Neural cell (in vitro differentiated cells): ENCODE results near the gene KREMEN2. TPM values are rescaled to one million over a fixed set of nuclear protein-coding genes. Genes with fewer than 3 reads are reported as not detected.

Experiments used
- H2AFZ ChIP-seq: fragments of 200-600, 300-800 bp; sonication (generic), shearing (Covaris generic); 2 replicates; pipeline ENCODE4 v1.6.0; 2014; ENCODE audit warnings: low read depth, mild to moderate bottlenecking, antibody characterized with exemption, low read length, moderate library complexity
- H3F3A ChIP-seq: fragments of 200-600 bp; shearing (Covaris generic); 2 replicates; pipeline ENCODE4 v1.6.1; 2016; ENCODE audit warnings: mild to moderate bottlenecking, moderate library complexity, mixed read lengths, antibody characterized with exemption, low read length; ENCODE audit not compliant: insufficient read depth, poor library complexity, severe bottlenecking
- H3K27ac ChIP-seq: fragments of 200-600, 300-800 bp; sonication (generic), shearing (Covaris generic); 2 replicates; pipeline ENCODE4 v1.5.1; 2014; ENCODE audit warnings: mild to moderate bottlenecking, low read length, moderate library complexity
- H3K27me3 ChIP-seq: fragments of 300-800, 200-600 bp; sonication (generic), shearing (Covaris generic); 2 replicates; pipeline ENCODE4 v1.6.0; 2014; ENCODE audit warnings: mild to moderate bottlenecking, low read depth, low read length, moderate library complexity; ENCODE audit not compliant: insufficient read depth
- H3K36me3 ChIP-seq: fragments of 300-800, 200-600 bp; sonication (generic), shearing (Covaris generic); 2 replicates; pipeline ENCODE4 v1.5.1; 2014; ENCODE audit warnings: mild to moderate bottlenecking, antibody characterized with exemption, low read length, moderate library complexity; ENCODE audit not compliant: insufficient read depth
- H3K4me2 ChIP-seq: fragments of 300-800, 200-600 bp; sonication (generic), shearing (Covaris generic); 2 replicates; pipeline ENCODE4 v1.6.0; 2014; ENCODE audit warnings: mild to moderate bottlenecking, low read length
- H3K4me3 ChIP-seq: fragments of 300-800, 200-600 bp; sonication (generic), shearing (Covaris generic); 2 replicates; pipeline ENCODE4 v1.5.1; 2014; ENCODE audit warnings: mild to moderate bottlenecking, low read length, moderate library complexity
- H3K79me2 ChIP-seq: fragments of 200-600 bp; shearing (Covaris generic); replicated peaks from 2 replicates; pipeline ENCODE4 v1.6.0; 2014; ENCODE audit warnings: mild to moderate bottlenecking, low read length, moderate library complexity; ENCODE audit not compliant: insufficient read depth
- H3K9ac ChIP-seq: fragments of 300-800, 200-600 bp; sonication (generic), shearing (Covaris generic); 2 replicates; pipeline ENCODE4 v1.6.1; 2016; ENCODE audit warnings: mild to moderate bottlenecking, low read length, mixed read lengths
- H3K9me2 ChIP-seq: fragments of 200-600 bp; shearing (Covaris generic); 2 replicates; pipeline ENCODE4 v1.6.1; 2016; ENCODE audit warnings: mild to moderate bottlenecking, low read length, mixed read lengths; ENCODE audit not compliant: insufficient read depth
- H3K9me3 ChIP-seq: fragments of 200-600, 300-800 bp; sonication (generic), shearing (Covaris generic); 2 replicates; pipeline ENCODE4 v1.6.1; 2016; ENCODE audit warnings: mild to moderate bottlenecking, mixed run types, low read length, moderate library complexity, mixed read lengths
- H4K20me1 ChIP-seq: fragments of 200-600 bp; shearing (Covaris generic); 2 replicates; pipeline ENCODE4 v1.6.1; 2016; ENCODE audit warnings: mild to moderate bottlenecking, mixed run types; ENCODE audit not compliant: insufficient read depth
- CTCF ChIP-seq: fragments of 450-650 bp; IDR thresholded peaks from 2 replicates; pipeline ENCODE4 v1.5.1; 2014; ENCODE audit warnings: antibody characterized with exemption, mild to moderate bottlenecking, moderate library complexity; ENCODE audit not compliant: poor library complexity, severe bottlenecking
- EP300 ChIP-seq: fragments of 450-650 bp; conservative IDR thresholded peaks from 2 replicates; pipeline ENCODE4 v1.6.1; 2014; ENCODE audit warnings: antibody characterized with exemption, mild to moderate bottlenecking, moderate library complexity; ENCODE audit not compliant: poor library complexity, severe bottlenecking
- EZH2 ChIP-seq: fragments of 200-600, 300-800 bp; shearing (Covaris generic), sonication (generic); IDR thresholded peaks from 2 replicates; pipeline ENCODE4 v1.6.1; 2014; ENCODE audit warnings: antibody characterized with exemption, low read length, borderline replicate concordance, mild to moderate bottlenecking; ENCODE audit not compliant: insufficient read depth, poor library complexity, severe bottlenecking
- MXI1 ChIP-seq: fragments of 450-650 bp; conservative IDR thresholded peaks from 2 replicates; pipeline ENCODE4 v1.6.1; 2014; ENCODE audit warnings: antibody characterized with exemption, mild to moderate bottlenecking; ENCODE audit not compliant: poor library complexity, severe bottlenecking
- POLR2AphosphoS5 ChIP-seq: IDR thresholded peaks from 2 replicates; pipeline ENCODE4 v1.6.1; 2012
- RAD21 ChIP-seq: fragments of 450-650 bp; conservative IDR thresholded peaks from 2 replicates; pipeline ENCODE4 v1.6.1; 2014; ENCODE audit warnings: antibody characterized with exemption, mild to moderate bottlenecking, moderate library complexity
- REST ChIP-seq: IDR thresholded peaks from 2 replicates; pipeline ENCODE4 v1.6.1; 2012; ENCODE audit warnings: borderline replicate concordance
- SMC3 ChIP-seq: fragments of 450-650 bp; conservative IDR thresholded peaks from 2 replicates; pipeline ENCODE4 v1.6.1; 2014; ENCODE audit warnings: antibody characterized with exemption, mild to moderate bottlenecking, moderate library complexity; ENCODE audit not compliant: poor library complexity
- TAF1 ChIP-seq: IDR thresholded peaks from 2 replicates; pipeline ENCODE4 v1.6.1; 2012; ENCODE audit warnings: low read depth
- polyA plus RNA-seq: library from polyadenylated mRNA; depleted of rRNA; stranded (reverse); fragments of >200 nt; gene quantifications from 2 replicates; pipeline ENCODE4 v1.2.3, GENCODE V29; 2014

KREMEN2 gene
- polyA plus RNA-seq, 1 donor from 2014 or later: 0.71 TPM

GRCh38 chr16:2933701-2934100 lies 30.4 kb upstream of the KREMEN2 start:
- H3K4me3 ChIP-seq: no peak overlapping the region
- no peak overlapping the region for H2AFZ ChIP-seq
- H3K79me2 ChIP-seq: no peaks in the 10 kb centered on the region
- H3K9ac ChIP-seq: no peak overlapping the region
- no peaks in the 10 kb centered on the region for H3F3A ChIP-seq
- no peaks in the 10 kb centered on the region for H4K20me1 ChIP-seq
- H3K9me2 ChIP-seq: no peaks in the 10 kb centered on the region
- no peak overlapping the region for H3K4me2 ChIP-seq
- H3K27me3 ChIP-seq: no peaks in the 10 kb centered on the region
- no peaks in the 10 kb centered on the region for H3K36me3 ChIP-seq
- H3K9me3 ChIP-seq: no peaks in the 10 kb centered on the region
- no peak overlapping the region for H3K27ac ChIP-seq
- TF ChIP-seq SMC3: no peak

GRCh38 chr16:2934450-2934849 lies 29.6 kb upstream of the KREMEN2 start:
- H3K27me3 ChIP-seq: no peaks in the 10 kb centered on the region
- no peaks in the 10 kb centered on the region for H3F3A ChIP-seq
- H3K36me3 ChIP-seq: no peaks in the 10 kb centered on the region
- H3K4me3 ChIP-seq: no peak overlapping the region
- H3K4me2 ChIP-seq: no peak overlapping the region
- no peaks in the 10 kb centered on the region for H3K79me2 ChIP-seq
- no peak overlapping the region for H3K9ac ChIP-seq
- no peak overlapping the region for H2AFZ ChIP-seq
- no peaks in the 10 kb centered on the region for H3K9me3 ChIP-seq
- no peaks in the 10 kb centered on the region for H4K20me1 ChIP-seq
- no peaks in the 10 kb centered on the region for H3K9me2 ChIP-seq
- no peak overlapping the region for H3K27ac ChIP-seq
- TF ChIP-seq POLR2AphosphoS5: no peak
- no peak for TF ChIP-seq MXI1
- TF ChIP-seq SMC3: no peak
- no peak for TF ChIP-seq CTCF
- no peak for TF ChIP-seq RAD21
- TF ChIP-seq EZH2: no peak
- no peak for TF ChIP-seq TAF1
- TF ChIP-seq REST: no peak
- no peak for TF ChIP-seq EP300
